Common myeloid progenitor, CD34-positive (primary cell): Measurements from ENCODE around the gene TDRKH.
A peak's percentile ranks its signal among the peaks of the same experiment; 100 is the strongest.
"Not testable (repeated sequence)": the region's sequence is repeated elsewhere in the genome, so short reads cannot be mapped to it uniquely, and the experiment has no call there.

Experiments used
- CTCF ChIA-PET: fragments of 350-600 bp; sonication (Branson Sonifier 250); formaldehyde crosslinking; loops from one replicate; lab custom pipeline; 2021; ENCODE audit warnings: antibody characterized with exemption; lab: Charles Lee
- POLR2A ChIA-PET: fragments of 350-600 bp; sonication (Branson Sonifier 250); formaldehyde crosslinking; loops from one replicate; lab custom pipeline; 2021; ENCODE audit warnings: antibody characterized with exemption; lab: Charles Lee
- DNase-seq, 3 donors: peaks; one replicate each; pipeline versions ENCODE4 v3.0.0 to v3.0.0-alpha.2; 2013
- H3K27ac ChIP-seq, 2 experiments: 1 replicate in 1 of 2; 2 replicates in 1 of 2; pipeline ENCODE4 v1.7.0; 2013; ENCODE audit warnings: inconsistent platforms in 2 of 2, low read length in 2 of 2, mild to moderate bottlenecking in 2 of 2, low read depth in 1 of 2, moderate library complexity in 1 of 2; ENCODE audit not compliant: severe bottlenecking in 2 of 2, insufficient read depth in 1 of 2, poor library complexity in 1 of 2
- H3K27me3 ChIP-seq, 5 experiments: replicated peaks in 2 of 5; 1 replicate in 3 of 5; 2 replicates in 2 of 5; pipeline versions ENCODE4 v1.6.1 to v1.7.0; 2013; ENCODE audit warnings: low read length in 4 of 5, mild to moderate bottlenecking in 2 of 5, moderate library complexity in 2 of 5, inconsistent platforms in 1 of 5; ENCODE audit not compliant: insufficient read depth in 5 of 5, control insufficient read depth in 4 of 5
- H3K36me3 ChIP-seq, 4 experiments: 1 replicate in 2 of 4; 2 replicates in 2 of 4; pipeline versions ENCODE4 v1.6.1 to v1.7.0; 2013; ENCODE audit warnings: low read length in 3 of 4, control low read depth in 1 of 4, mild to moderate bottlenecking in 1 of 4; ENCODE audit not compliant: control insufficient read depth in 4 of 4, insufficient read depth in 4 of 4
- H3K4me1 ChIP-seq, 4 experiments: 1 replicate in 3 of 4; 2 replicates in 1 of 4; pipeline versions ENCODE4 v1.6.1 to v1.7.1; 2013; ENCODE audit warnings: low read length in 3 of 4, mild to moderate bottlenecking in 3 of 4, control low read depth in 1 of 4, inconsistent platforms in 1 of 4, moderate library complexity in 1 of 4; ENCODE audit not compliant: control insufficient read depth in 4 of 4, insufficient read depth in 4 of 4; ENCODE audit errors: control extremely low read depth in 1 of 4
- H3K4me3 ChIP-seq, 7 experiments: 1 replicate in 4 of 7; 2 replicates in 3 of 7; pipeline versions ENCODE4 v1.5.1 to v1.7.0; 2013; ENCODE audit warnings: mild to moderate bottlenecking in 7 of 7, low read length in 6 of 7, moderate library complexity in 6 of 7, inconsistent platforms in 2 of 7, low read depth in 2 of 7, control low read depth in 1 of 7; ENCODE audit not compliant: insufficient read depth in 4 of 7, control insufficient read depth in 1 of 7; ENCODE audit errors: extremely low read depth in 1 of 7
- H3K9me3 ChIP-seq, 5 experiments: 1 replicate in 4 of 5; 2 replicates in 1 of 5; pipeline versions ENCODE4 v1.6.1 to v1.7.1; 2013; ENCODE audit warnings: low read length in 4 of 5, mild to moderate bottlenecking in 2 of 5, inconsistent platforms in 1 of 5, low read depth in 1 of 5, moderate library complexity in 1 of 5; ENCODE audit not compliant: control insufficient read depth in 4 of 5, insufficient read depth in 2 of 5; ENCODE audit errors: control extremely low read depth in 1 of 5
- WGBS: methylation state at CpG from one replicate; pipeline ENCODE4 v1.1.5; 2013; ENCODE audit not compliant: insufficient coverage; 5-methylcytosine and 5-hydroxymethylcytosine counted together

TDRKH gene

GRCh38 chr1:151782741-151783140, 7.6 kb downstream of the TDRKH start:
- POLR2A ChIA-PET = no interaction called here
- CTCF ChIA-PET = no interaction called here
- Histone ChIP-seq H3K4me1 (no peaks in the 10 kb centered on the region), H3K27ac (no peak overlapping the region), H3K36me3 (peaks cover 0 to 14% (median 7%) of the 10 kb centered on the region in 4 experiments), H3K27me3 (no peaks in the 10 kb centered on the region), H3K4me3 (no peak overlapping the region), H3K9me3 (no peaks in the 10 kb centered on the region)
- no peak for DNase-seq
- WGBS = 83% methylated on average over 2 of the region's 3 CpGs

GRCh38 chr1:151782026-151782425, 8.3 kb downstream of the TDRKH start:
- H3K9me3 ChIP-seq, POLR2A ChIA-PET, CTCF ChIA-PET, H3K27ac ChIP-seq, H3K4me3 ChIP-seq, H3K27me3 ChIP-seq, DNase-seq, H3K4me1 ChIP-seq: not testable (repeated sequence)
- 100% methylated on average over 4 of the region's 5 CpGs for WGBS
- H3K36me3 ChIP-seq = peaks cover 0 to 14% (median 7%) of the 10 kb centered on the region in 4 experiments

- CTCF ChIA-PET = interaction anchor here (1.1 kb wide), 1 partner anchor 26 kb away, joined by 3 read pairs; no protein-coding TSS in a partner anchor
- H3K27me3 ChIP-seq, H3K4me3 ChIP-seq, H3K9me3 ChIP-seq, POLR2A ChIA-PET, H3K4me1 ChIP-seq, H3K27ac ChIP-seq: not testable (repeated sequence)
- 92% methylated on average over 4 of the region's 5 CpGs for WGBS
- peaks cover 0 to 16% (median 11%) of the 10 kb centered on the region in 4 experiments for H3K36me3 ChIP-seq
- DNase-seq = peak in 1 of 3 donors; percentile 23
These were observed 9.6 kb downstream of the TDRKH start for GRCh38 chr1:151780736-151781135.

GRCh38 chr1:151779852-151780251, 10.4 kb downstream of the TDRKH start:
- no peaks in the 10 kb centered on the region for H3K27me3 ChIP-seq
- CTCF ChIA-PET = interaction anchor here (1.1 to 2.0 kb wide), 3 partner anchors 8 to 27 kb away, joined by 3 to 6 read pairs (median 4); no protein-coding TSS in a partner anchor

GRCh38 chr1:151777317-151777716, 13.0 kb downstream of the TDRKH start:
- Histone ChIP-seq H3K4me1 (no peaks in the 10 kb centered on the region), H3K9me3 (no peaks in the 10 kb centered on the region), H3K27ac (no peak overlapping the region), H3K36me3 (peaks cover 2 to 29% (median 17%) of the 10 kb centered on the region in 4 experiments), H3K27me3 (no peaks in the 10 kb centered on the region), H3K4me3 (no peak overlapping the region)
- 100% methylated on average over 4 of the region's 4 CpGs for WGBS
- POLR2A ChIA-PET = no interaction called here
- CTCF ChIA-PET = interaction anchor here (1.5 kb wide), 1 partner anchor 43 kb away, joined by 5 read pairs; no protein-coding TSS in a partner anchor
- no peak for DNase-seq

More at GRCh38 chr1:151779852-151780251, 10.4 kb downstream of the TDRKH start:
- Histone ChIP-seq H3K36me3 (peaks cover 2 to 22% (median 16%) of the 10 kb centered on the region in 4 experiments), H3K4me1 (no peaks in the 10 kb centered on the region), H3K4me3 (no peak overlapping the region), H3K27ac (no peak overlapping the region), H3K9me3 (no peaks in the 10 kb centered on the region)
- POLR2A ChIA-PET = no interaction called here
- 94% methylated on average over 2 of the region's 4 CpGs for WGBS
- DNase-seq = no peak

- Histone ChIP-seq H3K27me3 (no peaks in the 10 kb centered on the region), H3K4me1 (no peaks in the 10 kb centered on the region), H3K27ac (no peak overlapping the region), H3K36me3 (peaks cover 2 to 29% (median 17%) of the 10 kb centered on the region in 4 experiments), H3K4me3 (no peak overlapping the region), H3K9me3 (no peaks in the 10 kb centered on the region)
- no peak for DNase-seq
- 100% methylated on average over 2 of the region's 3 CpGs for WGBS
- POLR2A ChIA-PET = no interaction called here
- CTCF ChIA-PET = interaction anchor here (0.8 to 1.5 kb wide), 3 partner anchors 11 to 42 kb away, joined by 3 to 5 read pairs (median 4); no protein-coding TSS in a partner anchor
These were observed 13.6 kb downstream of the TDRKH start for GRCh38 chr1:151776665-151777062.

GRCh38 chr1:151775894-151776664, 14.2 kb downstream of the TDRKH start:
- Histone ChIP-seq H3K27me3 (no peaks in the 10 kb centered on the region), H3K4me3 (no peak overlapping the region), H3K9me3 (no peaks in the 10 kb centered on the region), H3K4me1 (no peaks in the 10 kb centered on the region), H3K27ac (no peak overlapping the region), H3K36me3 (peaks cover 2 to 29% (median 15%) of the 10 kb centered on the region in 4 experiments)
- CTCF ChIA-PET = interaction anchor here (0.8 to 1.5 kb wide), 4 partner anchors 11 to 121 kb away, joined by 3 to 5 read pairs (median 4); no protein-coding TSS in a partner anchor
- WGBS = 100% methylated on average over 5 of the region's 7 CpGs
- no peak for DNase-seq
- POLR2A ChIA-PET = no interaction called here
